HL-60/S4 (cell line): ENCODE data around the gene FGF12.
"Not testable (repeated sequence)": the region's sequence is repeated elsewhere in the genome, so short reads cannot be mapped to it uniquely, and the experiment has no call there.

ENCODE experiments used
- in situ Hi-C: fragments of 300-500 bp; cut with MboI; formaldehyde crosslinking; loops from 2 replicates; pipeline ENCODE4 v1.14.3; 2022; ENCODE audit warnings: low sequenced_read_pairs

The FGF12 gene

DNA sequence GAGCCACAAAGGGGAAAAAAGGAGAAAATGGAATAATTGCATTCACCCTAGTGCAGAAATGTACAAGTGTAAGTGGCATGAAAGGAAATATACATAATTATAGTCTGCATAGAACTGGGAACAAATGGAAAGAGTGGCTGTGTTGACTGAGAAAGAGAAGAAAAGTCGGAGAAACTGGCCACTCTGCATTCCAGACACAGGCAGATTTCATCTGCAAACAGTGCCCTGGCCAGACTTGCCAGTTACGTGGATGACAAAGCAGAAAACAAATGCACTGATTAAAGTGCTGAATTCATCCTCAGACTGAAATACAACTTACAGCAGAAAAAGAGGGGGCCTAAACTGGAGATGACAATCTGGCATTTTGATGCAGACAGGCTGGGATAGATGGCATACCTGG is 129.8 kb downstream of the FGF12 start:
- in situ Hi-C loops = no loop called here

DNA sequence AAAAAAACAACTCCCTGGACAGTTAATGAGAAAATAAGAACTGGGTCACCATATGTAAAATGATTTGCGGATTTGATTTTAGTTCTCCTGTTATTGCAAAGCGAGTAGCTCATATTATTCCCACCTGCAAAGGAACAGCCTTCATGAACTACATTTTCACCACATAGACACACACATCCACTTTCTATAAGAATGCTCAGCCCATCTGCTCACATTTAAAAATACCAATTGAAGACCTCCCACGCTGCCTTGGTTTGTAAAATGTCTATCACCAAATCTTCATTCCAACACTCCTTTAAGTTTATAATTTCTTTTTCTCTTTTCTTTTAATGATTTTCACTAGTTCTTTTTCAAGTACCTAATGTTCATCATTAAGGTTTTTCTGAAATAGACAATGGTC is 148.6 kb downstream of the FGF12 start:
- in situ Hi-C loops = no loop called here

GRCh38 chr3:192577811-192578210 is 149.5 kb downstream of the FGF12 start:
- in situ Hi-C loops = no loop called here

GRCh38 chr3:192577271-192577670 is 150.1 kb downstream of the FGF12 start:
- in situ Hi-C loops = no loop called here

DNA sequence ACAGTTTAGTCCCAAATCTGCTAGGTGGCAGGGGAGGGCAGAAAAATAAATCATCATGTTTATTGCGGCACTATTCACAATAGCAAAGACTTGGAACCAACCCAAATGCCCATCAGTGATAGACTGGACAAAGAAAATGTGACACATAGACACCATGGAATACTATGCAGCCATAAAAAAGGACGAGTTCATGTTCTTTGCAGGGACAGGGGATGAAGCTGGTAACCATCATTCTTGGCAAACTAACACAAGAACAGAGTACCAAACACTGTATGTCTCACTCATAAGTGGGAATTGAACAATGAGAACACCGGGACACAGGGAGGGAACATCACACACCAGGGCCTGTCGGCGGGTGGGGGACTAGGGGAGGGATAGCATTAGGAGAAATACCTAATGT is 150.6 kb downstream of the FGF12 start:
- in situ Hi-C loops = not testable (repeated sequence)

- in situ Hi-C loops = no loop called here
These were observed 151.3 kb downstream of the FGF12 start for GRCh38 chr3:192575879-192576506.

DNA sequence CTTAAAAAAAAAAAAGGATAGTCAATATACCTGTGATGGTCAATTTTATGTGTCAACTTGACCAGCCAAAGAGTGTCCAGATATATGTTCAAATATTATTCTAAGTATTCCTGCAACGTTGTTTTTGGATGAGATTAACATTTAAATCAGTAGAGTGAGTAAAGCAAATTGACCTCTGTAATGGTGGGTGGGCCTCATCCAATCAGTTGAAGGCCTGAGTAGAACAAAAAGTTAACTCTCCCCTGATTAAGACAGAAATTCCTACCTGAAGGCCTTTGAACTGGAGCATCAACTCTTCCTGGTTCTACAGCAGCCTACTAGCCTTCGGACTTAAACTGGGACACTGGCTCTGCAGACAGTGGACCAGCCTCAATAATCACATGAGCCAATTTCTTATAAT is 154.1 kb downstream of the FGF12 start:
- in situ Hi-C loops = no loop called here

DNA sequence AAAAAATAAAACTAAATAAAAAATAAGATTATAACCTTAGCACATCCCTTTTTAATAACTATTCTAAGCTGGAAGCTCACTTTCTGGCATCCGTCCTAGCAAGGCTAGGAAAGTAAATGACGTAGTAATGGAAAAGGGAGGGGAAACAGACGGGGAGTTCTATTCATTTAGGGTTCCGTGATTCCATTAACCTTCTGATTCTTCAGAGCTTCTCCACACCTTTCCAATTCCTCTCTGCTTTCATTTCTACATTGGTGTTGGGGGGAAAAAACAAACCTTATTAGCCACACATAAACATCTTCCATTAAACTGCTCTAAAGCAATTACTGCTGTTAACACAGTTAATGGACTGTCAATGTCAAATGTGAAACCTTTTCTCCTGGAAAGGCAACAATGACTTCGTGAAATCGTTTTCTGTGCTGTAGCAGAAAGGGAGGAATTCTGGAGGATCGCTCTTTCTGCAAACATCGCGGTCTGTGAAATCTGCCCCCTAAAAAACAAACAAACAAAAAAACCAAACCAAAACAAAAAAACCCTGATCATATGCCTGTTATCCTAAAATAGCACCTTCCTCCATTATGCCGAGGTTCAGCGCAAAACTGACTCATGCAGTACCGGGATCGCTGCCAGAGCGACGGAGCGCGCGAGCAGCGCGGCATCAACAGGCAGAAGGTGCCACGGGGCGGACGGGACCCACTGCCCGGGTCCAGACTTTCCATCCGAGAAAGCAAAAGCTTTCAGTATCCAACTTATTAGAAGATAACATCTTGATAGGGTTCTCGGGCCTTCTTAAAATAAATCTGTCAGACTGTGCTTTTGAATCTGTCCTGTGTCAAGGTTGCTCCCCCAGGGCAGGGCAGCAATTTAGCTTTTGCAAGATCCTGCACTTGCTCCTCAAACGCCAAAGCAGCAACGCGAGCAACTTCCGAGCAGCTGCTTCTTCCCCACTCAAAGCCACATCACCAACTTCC is 156.2 kb downstream of the FGF12 start:
- in situ Hi-C loops = no loop called here

DNA sequence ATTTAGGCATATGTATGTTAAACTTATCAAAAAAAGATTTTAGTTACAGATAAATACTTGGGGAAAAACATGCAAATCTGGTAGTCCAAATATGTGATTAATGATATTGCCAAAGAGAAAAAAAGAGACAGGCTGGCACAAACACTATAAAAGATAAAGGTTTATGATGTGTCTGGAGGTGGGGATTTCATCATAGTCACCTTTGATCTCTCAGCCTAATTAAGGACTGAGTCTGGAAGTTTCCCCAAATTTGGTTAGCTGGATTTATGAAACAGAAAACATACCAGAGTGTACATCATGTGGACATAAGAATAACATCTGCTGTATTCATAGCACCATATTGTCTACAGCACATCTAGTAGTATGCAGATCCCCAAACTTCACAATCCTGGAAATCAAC is 157.0 kb downstream of the FGF12 start:
- in situ Hi-C loops = no loop called here

DNA sequence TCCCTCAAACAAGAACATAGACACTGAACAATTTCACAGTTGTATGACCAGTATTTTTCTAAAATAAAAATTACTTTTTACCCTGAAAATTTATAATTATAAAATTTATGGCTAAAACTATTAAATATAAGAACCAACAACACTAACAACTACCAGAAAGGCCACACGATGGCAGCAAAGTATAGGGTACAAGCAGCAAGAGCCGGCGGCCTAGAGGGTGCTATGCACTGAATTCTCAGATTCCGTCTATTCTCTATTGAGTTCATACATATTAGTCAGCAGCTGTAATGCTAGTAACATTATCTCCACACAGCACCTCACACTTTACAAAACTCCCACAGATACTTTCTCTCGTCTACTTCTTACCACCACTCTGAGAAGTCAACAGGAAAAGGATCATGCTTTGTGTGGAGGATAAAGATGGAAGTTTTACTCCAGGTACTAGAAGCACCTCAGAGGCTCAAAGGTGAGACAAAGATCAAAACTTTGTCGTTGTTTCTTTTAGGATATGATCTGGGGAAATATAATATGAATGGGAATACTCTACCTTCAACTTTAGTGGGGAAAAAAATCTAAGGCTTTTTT is 160.5 kb downstream of the FGF12 start:
- in situ Hi-C loops = no loop called here

DNA sequence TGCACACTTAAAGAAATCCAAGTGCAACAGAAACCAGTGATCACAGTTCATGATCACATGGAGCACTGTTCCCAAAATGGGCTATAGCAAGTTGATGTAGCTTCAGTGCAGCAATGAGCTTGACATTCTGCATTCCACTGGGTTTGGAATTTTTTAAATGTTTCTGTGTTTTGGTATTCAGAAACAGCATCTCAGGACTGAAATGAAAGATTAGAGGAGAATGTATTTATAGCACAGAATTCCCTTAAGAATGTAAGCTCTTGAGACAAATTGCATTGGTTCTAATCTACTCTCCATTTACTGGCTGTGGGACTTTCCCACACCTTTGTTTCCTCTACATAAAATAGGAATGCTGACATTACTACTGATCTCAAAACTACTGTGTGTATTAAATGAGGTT is 162.7 kb downstream of the FGF12 start:
- in situ Hi-C loops = no loop called here

DNA sequence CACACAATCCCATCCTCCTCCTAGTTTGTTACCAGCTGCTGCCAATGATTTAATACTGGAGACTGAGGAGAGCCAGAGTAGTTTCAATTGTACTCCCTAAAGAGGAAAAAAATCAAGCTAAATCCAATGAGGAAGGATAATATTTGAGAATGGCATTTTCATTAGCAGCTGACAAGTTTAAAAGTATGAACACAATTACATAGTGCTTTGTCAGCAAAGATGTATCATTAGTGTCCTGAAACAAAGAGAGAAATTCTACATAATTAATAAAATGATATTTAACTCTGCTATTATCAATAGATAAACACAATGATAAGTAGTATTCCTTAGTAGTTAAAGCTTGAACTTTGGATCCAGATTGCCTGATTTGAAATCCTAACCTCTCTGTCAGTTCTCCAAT is 163.9 kb downstream of the FGF12 start:
- in situ Hi-C loops = no loop called here

DNA sequence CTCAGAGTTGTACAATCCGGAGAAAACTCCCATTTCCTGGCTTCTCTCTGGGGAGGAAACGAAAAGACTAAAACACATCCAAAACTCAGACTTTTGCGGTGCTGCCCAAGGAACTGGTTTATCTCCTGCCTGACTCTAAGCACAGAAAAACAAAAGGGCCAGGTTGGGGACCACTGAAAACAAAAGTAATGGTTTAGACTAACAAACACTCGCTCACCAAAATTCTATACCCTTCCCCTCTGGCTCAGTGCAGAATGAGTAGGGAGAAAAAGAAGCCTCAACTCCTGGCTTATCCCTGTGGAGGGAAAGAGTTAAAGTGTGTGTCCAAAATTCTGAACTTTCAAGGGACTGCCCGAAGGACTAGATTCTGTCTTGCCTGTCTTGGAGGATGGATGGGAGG is 173.6 kb downstream of the FGF12 start:
- in situ Hi-C loops = no loop called here

DNA sequence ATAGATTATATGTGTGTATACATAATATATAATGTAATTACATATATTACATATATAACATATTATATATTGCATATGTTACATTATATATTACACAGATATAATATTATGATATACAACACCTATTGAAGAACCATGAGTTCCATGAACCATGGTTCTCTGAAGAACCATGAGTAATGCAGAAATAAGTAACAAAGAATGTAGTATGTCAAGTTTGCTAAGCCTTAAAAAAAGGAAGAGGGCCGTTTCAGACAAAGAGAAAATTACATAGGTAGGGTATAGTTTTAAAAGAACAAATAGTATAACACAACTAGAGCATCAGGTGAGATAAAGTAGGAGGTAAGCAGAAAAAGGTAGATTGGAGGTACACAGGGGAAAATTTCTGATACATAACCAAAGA is 177.0 kb downstream of the FGF12 start:
- in situ Hi-C loops = no loop called here

DNA sequence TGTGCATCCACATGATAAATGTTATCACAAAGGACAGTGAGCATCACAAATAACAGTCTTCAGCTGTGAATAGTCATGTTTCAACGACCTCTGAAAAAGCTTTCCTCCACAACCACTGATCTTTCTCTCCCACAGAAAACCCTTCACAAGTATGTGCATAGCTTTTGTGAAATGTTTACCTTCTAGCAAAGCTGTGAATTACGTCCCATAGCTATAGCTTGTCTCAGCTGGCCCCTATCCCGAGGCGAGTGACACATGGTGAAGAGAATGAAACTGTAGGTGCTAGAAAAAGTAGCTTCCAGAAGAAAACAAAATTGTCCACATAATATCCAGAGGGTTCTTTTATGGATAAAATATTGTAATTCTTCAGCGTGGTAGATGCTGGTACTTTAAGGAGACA is 182.0 kb downstream of the FGF12 start:
- in situ Hi-C loops = no loop called here

DNA sequence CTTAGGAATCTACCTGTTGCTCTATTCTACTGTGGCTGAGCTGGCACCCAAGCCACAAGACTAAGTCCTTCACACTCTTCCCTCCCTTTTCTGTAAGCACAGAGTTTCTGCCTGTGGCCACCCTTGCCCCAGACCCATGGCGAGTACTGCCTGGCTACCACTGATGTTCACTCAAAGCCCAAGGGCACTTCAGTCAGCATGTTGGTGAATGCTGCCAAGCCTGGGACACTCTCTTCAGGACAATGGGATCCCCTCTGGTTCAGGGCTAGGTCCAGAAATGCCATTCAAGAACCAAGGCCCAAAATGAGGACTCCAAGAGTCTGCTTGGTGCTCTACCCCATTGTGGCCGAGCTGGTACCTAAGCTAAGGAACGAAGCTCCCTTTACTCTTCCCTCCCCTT is 184.2 kb downstream of the FGF12 start:
- in situ Hi-C loops = no loop called here

DNA sequence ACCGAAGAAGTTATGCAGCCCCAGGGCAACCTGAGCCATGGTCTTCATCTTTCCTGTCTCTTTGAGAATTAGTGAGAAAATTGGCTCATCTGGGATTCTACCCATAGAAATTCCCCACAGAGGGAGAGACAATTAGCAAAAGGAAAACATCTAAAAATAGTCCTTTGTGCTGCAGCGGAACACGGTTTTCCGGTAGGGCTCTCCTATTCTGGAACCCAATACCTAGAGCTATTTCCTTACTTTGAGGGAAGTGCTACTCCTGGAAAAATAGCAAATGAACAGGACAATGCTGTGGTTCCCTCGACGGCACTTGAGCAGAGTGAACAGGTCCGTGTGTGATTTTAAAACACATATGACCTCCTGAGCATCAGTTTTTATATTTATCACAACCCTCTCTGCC is 210.5 kb downstream of the FGF12 start:
- in situ Hi-C loops = no loop called here

- in situ Hi-C loops = no loop called here
These were observed 211.7 kb downstream of the FGF12 start for GRCh38 chr3:192515664-192516045.

GRCh38 chr3:192514754-192515663 is 212.3 kb downstream of the FGF12 start:
- in situ Hi-C loops = no loop called here

GRCh38 chr3:192514081-192514753 is 213.1 kb downstream of the FGF12 start:
- in situ Hi-C loops = no loop called here
